ENCODE measurements around the gene EPDR1. TPM values are rescaled to one million over a fixed set of nuclear protein-coding genes. Genes with fewer than 3 reads are reported as not detected.

The EPDR1 gene
- total RNA-seq, 1 donor from 2014 or later, result 10.3 TPM

GRCh38 chr7:37961251-37961650 is 40.8 kb downstream of the EPDR1 start:
- peaks cover 7% of the 10 kb centered on the region for H3K4me1 Mint-ChIP-seq (ENCODE audit: low read depth, unreplicated experiment)
- DNase-seq, result no peak
- H3K36me3 Mint-ChIP-seq (ENCODE audit: unreplicated experiment), result no peaks in the 10 kb centered on the region

GRCh38 chr7:37964196-37964595 is 43.8 kb downstream of the EPDR1 start:
- no peaks in the 10 kb centered on the region for H3K36me3 Mint-ChIP-seq (ENCODE audit: unreplicated experiment)

More at GRCh38 chr7:37961251-37961650, 40.8 kb downstream of the EPDR1 start:
- H3K27me3 Mint-ChIP-seq (ENCODE audit: unreplicated experiment), result no peaks in the 10 kb centered on the region
- no peak overlapping the region for H3K4me3 Mint-ChIP-seq (ENCODE audit: unreplicated experiment)
- H3K27ac Mint-ChIP-seq (ENCODE audit: unreplicated experiment), result no peak overlapping the region
- TF ChIP-seq CTCF (IDR thresholded peaks at IDR 0.05; ENCODE audit: partially characterized antibody, unreplicated experiment), result no peak
- H3K9me3 Mint-ChIP-seq (ENCODE audit: unreplicated experiment), result peaks cover 3% of the 10 kb centered on the region

GRCh38 chr7:37970211-37970610 is 49.8 kb downstream of the EPDR1 start:
- no peaks in the 10 kb centered on the region for H3K36me3 Mint-ChIP-seq (ENCODE audit: unreplicated experiment)
- no peak overlapping the region for H3K4me3 Mint-ChIP-seq (ENCODE audit: unreplicated experiment)
- no peak overlapping the region for H3K27ac Mint-ChIP-seq (ENCODE audit: unreplicated experiment)
- TF ChIP-seq CTCF (IDR thresholded peaks at IDR 0.05; ENCODE audit: partially characterized antibody, unreplicated experiment), result no peak
- DNase-seq, result no peak
- peaks cover 2% of the 10 kb centered on the region for H3K4me1 Mint-ChIP-seq (ENCODE audit: low read depth, unreplicated experiment)
- no peaks in the 10 kb centered on the region for H3K9me3 Mint-ChIP-seq (ENCODE audit: unreplicated experiment)
- H3K27me3 Mint-ChIP-seq (ENCODE audit: unreplicated experiment), result no peaks in the 10 kb centered on the region

More at GRCh38 chr7:37964196-37964595, 43.8 kb downstream of the EPDR1 start:
- no peak for DNase-seq
- Mint-ChIP-seq H3K9me3 (ENCODE audit: unreplicated experiment) (peaks cover 3% of the 10 kb centered on the region), H3K4me3 (ENCODE audit: unreplicated experiment) (no peak overlapping the region), H3K4me1 (ENCODE audit: low read depth, unreplicated experiment) (peaks cover 7% of the 10 kb centered on the region), H3K27ac (ENCODE audit: unreplicated experiment) (no peak overlapping the region), H3K27me3 (ENCODE audit: unreplicated experiment) (no peaks in the 10 kb centered on the region)
- TF ChIP-seq CTCF (IDR thresholded peaks at IDR 0.05; ENCODE audit: partially characterized antibody, unreplicated experiment), result no peak

- peaks cover 2% of the 10 kb centered on the region for H3K4me1 Mint-ChIP-seq (ENCODE audit: low read depth, unreplicated experiment)
- H3K9me3 Mint-ChIP-seq (ENCODE audit: unreplicated experiment), result no peaks in the 10 kb centered on the region
- DNase-seq, result no peak
- TF ChIP-seq CTCF (IDR thresholded peaks at IDR 0.05; ENCODE audit: partially characterized antibody, unreplicated experiment), result no peak
- no peak overlapping the region for H3K27ac Mint-ChIP-seq (ENCODE audit: unreplicated experiment)
- H3K4me3 Mint-ChIP-seq (ENCODE audit: unreplicated experiment), result no peak overlapping the region
- H3K27me3 Mint-ChIP-seq (ENCODE audit: unreplicated experiment), result no peaks in the 10 kb centered on the region
- H3K36me3 Mint-ChIP-seq (ENCODE audit: unreplicated experiment), result no peaks in the 10 kb centered on the region
Measured at GRCh38 chr7:37971491-37971890, 51.1 kb downstream of the EPDR1 start.

GRCh38 chr7:37973915-37974314 is 53.5 kb downstream of the EPDR1 start:
- Mint-ChIP-seq H3K4me1 (ENCODE audit: low read depth, unreplicated experiment) (peaks cover 2% of the 10 kb centered on the region), H3K36me3 (ENCODE audit: unreplicated experiment) (no peaks in the 10 kb centered on the region), H3K9me3 (ENCODE audit: unreplicated experiment) (no peaks in the 10 kb centered on the region), H3K27me3 (ENCODE audit: unreplicated experiment) (no peaks in the 10 kb centered on the region), H3K4me3 (ENCODE audit: unreplicated experiment) (no peak overlapping the region), H3K27ac (ENCODE audit: unreplicated experiment) (no peak overlapping the region)
- no peak for DNase-seq
- no peak for TF ChIP-seq CTCF (IDR thresholded peaks at IDR 0.05; ENCODE audit: partially characterized antibody, unreplicated experiment)

Measured in glutamatergic neuron (in vitro differentiated cells).